Osteoblast (primary cell): ENCODE data around the gene MYL3. TPM values are rescaled to one million over a fixed set of nuclear protein-coding genes. Genes with fewer than 3 reads are reported as not detected.

ENCODE experiments used
- DNase-seq: peaks from one replicate; pipeline ENCODE4 v3.0.0; 2011; ENCODE audit warnings: low spot score, mixed read lengths; ENCODE audit not compliant: insufficient read length; ENCODE audit errors: missing footprints
- H2AFZ ChIP-seq: 2 replicates; pipeline ENCODE4 v1.6.0; 2011; ENCODE audit warnings: mild to moderate bottlenecking, low read length
- H3K27ac ChIP-seq: 2 replicates; pipeline ENCODE4 v1.5.1; 2011; ENCODE audit warnings: mild to moderate bottlenecking, low read depth, low read length, moderate library complexity
- H3K27me3 ChIP-seq: 2 replicates; pipeline ENCODE4 v1.6.0; 2012; ENCODE audit warnings: mild to moderate bottlenecking, control low read depth, inconsistent platforms, low read length, moderate library complexity; ENCODE audit not compliant: insufficient read depth
- H3K36me3 ChIP-seq: 2 replicates; pipeline ENCODE4 v1.5.1; 2011; ENCODE audit warnings: mild to moderate bottlenecking, low read length, control low read depth, moderate library complexity; ENCODE audit not compliant: insufficient read depth
- H3K4me1 ChIP-seq: 2 replicates; pipeline ENCODE4 v1.5.1; 2011; ENCODE audit warnings: mild to moderate bottlenecking, low read length, control low read depth, moderate library complexity; ENCODE audit not compliant: insufficient read depth
- H3K4me2 ChIP-seq: 2 replicates; pipeline ENCODE4 v1.6.0; 2011; ENCODE audit warnings: mild to moderate bottlenecking, low read length; ENCODE audit not compliant: insufficient read depth
- H3K4me3 ChIP-seq: fragments of 200-600 bp; sonication (generic); 3 replicates; pipeline ENCODE4 v1.5.1; 2012; ENCODE audit warnings: mild to moderate bottlenecking, low read length, inconsistent platforms; ENCODE audit not compliant: insufficient read depth
- H3K79me2 ChIP-seq: 2 replicates; pipeline ENCODE4 v1.6.0; 2012; ENCODE audit warnings: mild to moderate bottlenecking, low read length, control low read depth, inconsistent platforms; ENCODE audit not compliant: insufficient read depth
- H3K9me3 ChIP-seq: 2 replicates; pipeline ENCODE4 v1.5.1; 2011; ENCODE audit warnings: low read depth, low read length, control low read depth
- H4K20me1 ChIP-seq: 2 replicates; pipeline ENCODE4 v1.6.0; 2012; ENCODE audit warnings: mild to moderate bottlenecking, low read length, control low read depth; ENCODE audit not compliant: insufficient read depth
- CTCF ChIP-seq: IDR thresholded peaks from 2 replicates; pipeline ENCODE4 v1.5.1; 2011; ENCODE audit warnings: mild to moderate bottlenecking, low read depth, low read length, moderate library complexity; ENCODE audit errors: extremely low read depth
- total RNA-seq: library from RNA; depleted of rRNA; stranded (reverse); fragments of >200 nt; gene quantifications from 2 replicates; pipeline ENCODE4 v1.2.3, GENCODE V29; 2012

Gene MYL3
- total RNA-seq, 1 donor = not detected

GRCh38 chr3:46890132-46890531 is 26.9 kb upstream of the MYL3 start:
- Histone ChIP-seq H3K36me3 (no peaks in the 10 kb centered on the region), H3K4me3 (no peak overlapping the region), H3K27ac (no peak overlapping the region), H3K4me2 (no peak overlapping the region), H3K79me2 (no peaks in the 10 kb centered on the region), H3K27me3 (peaks cover 66% of the 10 kb centered on the region), H3K9me3 (no peaks in the 10 kb centered on the region), H3K4me1 (no peaks in the 10 kb centered on the region), H4K20me1 (no peaks in the 10 kb centered on the region), H2AFZ (no peak overlapping the region)
- DNase-seq = peak; percentile 79
- no peak for TF ChIP-seq CTCF

DNA sequence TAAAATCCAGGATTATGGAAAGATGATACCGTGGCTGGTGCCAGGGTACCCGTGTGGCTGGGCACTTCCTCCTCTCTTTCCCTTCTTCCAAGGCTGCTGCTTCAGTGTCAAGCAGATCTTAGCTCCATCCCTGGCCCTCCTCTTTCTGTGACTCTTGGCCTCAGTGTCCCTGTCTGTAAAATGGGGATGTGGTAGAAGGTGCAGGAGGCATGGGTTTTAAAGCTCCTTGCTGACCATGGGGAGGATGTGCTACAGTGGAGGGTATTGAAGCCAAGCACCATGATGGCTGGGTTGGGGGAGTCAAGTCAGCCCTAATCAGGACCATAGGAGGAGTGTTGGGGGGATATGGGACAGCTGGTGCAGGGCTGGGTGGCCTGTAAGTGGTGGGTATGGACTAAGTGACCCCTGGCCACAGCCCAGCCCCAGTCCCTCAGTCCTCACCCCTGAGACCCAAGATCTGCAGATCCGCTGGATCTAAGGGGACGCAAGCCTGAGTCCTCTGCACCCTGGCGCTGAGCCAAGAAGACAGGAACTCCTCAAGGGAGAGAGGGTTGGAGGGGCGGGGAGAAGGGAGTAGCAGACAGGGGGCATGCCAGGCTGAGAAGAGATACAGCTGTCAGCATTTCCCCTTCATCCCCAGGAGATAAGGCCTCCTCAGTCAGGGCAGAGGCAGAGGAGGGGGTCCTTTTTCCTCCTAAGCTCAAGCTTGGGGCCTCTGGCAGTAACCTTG is 26.3 kb upstream of the MYL3 start:
- no peak overlapping the region for H3K27ac ChIP-seq
- no peaks in the 10 kb centered on the region for H3K4me1 ChIP-seq
- H3K79me2 ChIP-seq = no peaks in the 10 kb centered on the region
- no peak overlapping the region for H3K4me2 ChIP-seq
- H3K9me3 ChIP-seq = no peaks in the 10 kb centered on the region
- no peak overlapping the region for H2AFZ ChIP-seq
- H4K20me1 ChIP-seq = no peaks in the 10 kb centered on the region
- H3K27me3 ChIP-seq = peaks cover 71% of the 10 kb centered on the region
- no peak for TF ChIP-seq CTCF
- no peak for DNase-seq
- no peak overlapping the region for H3K4me3 ChIP-seq
- no peaks in the 10 kb centered on the region for H3K36me3 ChIP-seq

GRCh38 chr3:46888705-46889104 is 25.5 kb upstream of the MYL3 start:
- Histone ChIP-seq H3K4me1 (no peaks in the 10 kb centered on the region), H3K27me3 (peaks cover 78% of the 10 kb centered on the region)
- TF ChIP-seq CTCF = no peak

GRCh38 chr3:46887980-46888494 is 24.8 kb upstream of the MYL3 start:
- no peak for DNase-seq
- H3K27ac ChIP-seq = no peak overlapping the region
- no peak for TF ChIP-seq CTCF
- no peaks in the 10 kb centered on the region for H3K4me1 ChIP-seq
- no peak overlapping the region for H2AFZ ChIP-seq
- no peaks in the 10 kb centered on the region for H3K36me3 ChIP-seq
- H3K4me3 ChIP-seq = no peak overlapping the region
- peaks cover 76% of the 10 kb centered on the region for H3K27me3 ChIP-seq
- no peaks in the 10 kb centered on the region for H3K79me2 ChIP-seq
- no peaks in the 10 kb centered on the region for H4K20me1 ChIP-seq
- H3K9me3 ChIP-seq = no peaks in the 10 kb centered on the region
- no peak overlapping the region for H3K4me2 ChIP-seq

More at GRCh38 chr3:46888705-46889104, 25.5 kb upstream of the MYL3 start:
- Histone ChIP-seq H2AFZ (no peak overlapping the region), H3K36me3 (no peaks in the 10 kb centered on the region), H4K20me1 (no peaks in the 10 kb centered on the region), H3K4me3 (no peak overlapping the region), H3K27ac (no peak overlapping the region), H3K79me2 (no peaks in the 10 kb centered on the region), H3K9me3 (no peaks in the 10 kb centered on the region), H3K4me2 (no peak overlapping the region)
- no peak for DNase-seq
